GM21737 (cell line): Measurements from ENCODE around the gene CRIP2.
A peak's percentile ranks its signal among the peaks of the same experiment; 100 is the strongest.

Source experiments
- ATAC-seq: cut with Tn5 transposase; IDR thresholded peaks from one replicate; pipeline ENCODE4 v1.9.1; 2021; ENCODE audit warnings: mild to moderate bottlenecking, moderate library complexity; ENCODE audit not compliant: unreplicated experiment

The CRIP2 gene

GRCh38 chr14:105487449-105487985 is 12.9 kb downstream of the CRIP2 start:
- no peak for ATAC-seq

GRCh38 chr14:105487986-105488777 is 13.6 kb downstream of the CRIP2 start:
- no peak for ATAC-seq

GRCh38 chr14:105488781-105489541 is 14.3 kb downstream of the CRIP2 start:
- no peak for ATAC-seq

- no peak for ATAC-seq
These were observed 15.1 kb downstream of the CRIP2 start for GRCh38 chr14:105489542-105490266.

- ATAC-seq, result peak; percentile 0
These were observed 15.6 kb downstream of the CRIP2 start for GRCh38 chr14:105490267-105490571.

- ATAC-seq, result peak; percentile 55
These were observed 16.1 kb downstream of the CRIP2 start, which contains the start of gene TEDC1 for GRCh38 chr14:105490572-105491365. Gene TEDC1 (plus strand): TSS chr14:105491246. CDS start chr14:105491376, 130 bp downstream.

- peak; percentile 5 for ATAC-seq
These were observed 16.8 kb downstream of the CRIP2 start for GRCh38 chr14:105491366-105491973.

- ATAC-seq, result no peak
These were observed 17.7 kb downstream of the CRIP2 start for GRCh38 chr14:105492031-105492970.

GRCh38 chr14:105492971-105493871 is 18.6 kb downstream of the CRIP2 start:
- ATAC-seq, result no peak

GRCh38 chr14:105493921-105494605 is 19.4 kb downstream of the CRIP2 start:
- ATAC-seq, result no peak

- no peak for ATAC-seq
These were observed 19.9 kb downstream of the CRIP2 start for GRCh38 chr14:105494606-105494929.

- no peak for ATAC-seq
These were observed 20.7 kb downstream of the CRIP2 start for GRCh38 chr14:105495101-105495989.

GRCh38 chr14:105495990-105496830 is 21.6 kb downstream of the CRIP2 start:
- ATAC-seq, result no peak

- no peak for ATAC-seq
These were observed 22.4 kb downstream of the CRIP2 start for GRCh38 chr14:105496831-105497591.
